ENCODE data around the gene NOL3. TPM values are rescaled to one million over a fixed set of nuclear protein-coding genes. Genes with fewer than 3 reads are reported as not detected.

Gene NOL3
- total and polyA plus RNA-seq, 2 donors (not counting 3 experiments of a cell fraction or from before 2014, with no cell fraction given), result 16.0 to 19.4 TPM

GRCh38 chr16:67164599-67165061 is 5.7 kb upstream of the NOL3 start, which contains the start of gene HSF4:
Gene HSF4 (plus strand): TSS chr16:67164745. CDS start chr16:67164812, 67 bp downstream.
- Histone ChIP-seq H3K36me3 (ENCODE audit: control insufficient read depth in 2 of 2, extremely low read depth in 1 of 2, insufficient read depth in 2 of 2, low read length in 2 of 2) (no peaks in the 10 kb centered on the region), H3K9me1 (replicated peaks; ENCODE audit: control insufficient read depth, extremely low read depth, insufficient read depth, low read length) (no peaks in the 10 kb centered on the region), H4K20me1 (replicated peaks; ENCODE audit: control insufficient read depth, extremely low read depth, insufficient read depth, low read length) (no peaks in the 10 kb centered on the region), H3K4me1 (ENCODE audit: control insufficient read depth, extremely low read depth, insufficient read depth, low read length) (peaks cover 18% of the 10 kb centered on the region), H3K9me3 (replicated peaks; ENCODE audit: control insufficient read depth, insufficient read depth, low read length) (no peaks in the 10 kb centered on the region), H3K9ac (replicated peaks; ENCODE audit: extremely low read depth, insufficient read depth, low read length) (no peak within 1 kb of the TSS), H3K27me3 (ENCODE audit: control insufficient read depth in 2 of 2, insufficient read depth in 2 of 2, low read length in 2 of 2) (peaks cover 36 to 46% of the 10 kb centered on the region in 2 experiments), H3K4me2 (ENCODE audit: insufficient read depth, low read length) (peak within 1 kb of the TSS; percentile 43), H3K4me3 (replicated peaks in 1 of 3; ENCODE audit: insufficient read depth in 1 of 3, low read depth in 1 of 3, low read length in 3 of 3) (peak within 1 kb of the TSS in 1 of 3 experiments; percentile 8), H3K79me2 (ENCODE audit: control insufficient read depth, insufficient read depth, low read length) (no peaks in the 10 kb centered on the region), H3K27ac (ENCODE audit: insufficient read depth, low read depth, low read length) (no peak within 1 kb of the TSS), H2AFZ (ENCODE audit: low read depth, low read length) (no peak within 1 kb of the TSS)
- ChIA-PET CTCF (interaction anchor here (2.4 to 3.4 kb wide), 3 partner anchors 9 to 21 kb away, joined by 6 to 23 read pairs (median 15); no protein-coding TSS in a partner anchor), POLR2A (interaction anchor here (0.8 kb wide), 1 partner anchor 64 kb away, joined by 5 read pairs; no protein-coding TSS in a partner anchor)
- intact Hi-C loops (cut with micrococcal nuclease), result no loop called here
- no peak for FAIRE-seq
- no TSS peak for BruUV-seq (replicated peaks)
- dilution Hi-C loops (cut with MboI; ENCODE audit: extremely low pct_ligation_motif_present, low sequenced_read_pairs), result no loop called here
- TF ChIP-seq JUN (IDR thresholded peaks at IDR 0.05; ENCODE audit: borderline replicate concordance, insufficient read depth, insufficient read length, low read depth), result no peak
- TF ChIP-seq EZH2 (IDR thresholded peaks at IDR 0.05; ENCODE audit: borderline replicate concordance, low read depth, low read length, severe bottlenecking), result no peak
- no peak for TF ChIP-seq GATA2 (IDR thresholded peaks at IDR 0.05; ENCODE audit: insufficient read depth, insufficient read length, low read depth, low read length)
- TF ChIP-seq POLR2A (IDR thresholded peaks at IDR 0.05; ENCODE audit: low read depth, low read length), result no peak
- no peak for DNase-seq (ENCODE audit: low read depth, low spot score)

DNA sequence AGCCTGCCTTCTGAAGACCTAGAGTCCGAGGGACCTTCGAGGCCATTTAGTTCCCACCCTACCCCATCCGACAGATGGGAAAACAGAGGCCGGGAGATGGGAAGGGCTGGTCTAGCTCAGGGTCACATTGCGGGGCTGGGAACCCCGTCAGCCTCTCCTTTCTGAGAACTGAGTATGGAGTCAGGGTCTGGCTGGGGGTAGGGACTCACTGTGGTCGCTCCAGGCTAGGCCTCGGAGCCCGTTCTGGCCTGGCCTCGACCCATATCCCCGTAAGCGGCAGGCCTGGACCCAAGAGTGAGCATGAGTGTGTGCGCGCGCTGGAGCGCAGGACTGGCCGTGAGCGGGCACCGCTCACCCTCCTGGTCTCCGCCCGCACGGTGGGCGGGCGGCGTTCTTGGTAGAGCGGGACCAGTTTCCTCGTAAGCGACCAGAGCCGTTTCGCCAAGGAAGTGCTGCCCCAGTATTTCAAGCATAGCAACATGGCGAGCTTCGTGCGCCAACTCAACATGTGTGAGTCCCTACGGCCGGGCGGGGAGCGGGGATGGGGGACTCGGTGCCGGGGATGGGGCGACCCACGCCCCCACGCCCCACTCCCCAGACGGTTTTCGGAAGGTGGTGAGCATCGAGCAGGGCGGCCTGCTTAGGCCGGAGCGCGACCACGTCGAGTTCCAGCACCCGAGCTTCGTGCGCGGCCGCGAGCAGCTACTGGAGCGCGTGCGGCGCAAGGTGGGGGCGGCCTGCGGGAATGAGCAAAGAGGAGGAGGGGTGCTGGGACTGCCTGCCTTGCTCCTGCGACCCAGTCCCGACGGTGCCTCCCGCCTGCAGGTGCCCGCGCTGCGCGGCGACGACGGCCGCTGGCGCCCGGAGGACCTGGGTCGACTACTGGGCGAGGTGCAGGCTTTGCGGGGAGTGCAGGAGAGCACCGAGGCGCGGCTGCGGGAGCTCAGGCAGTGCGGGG is 4.9 kb upstream of the NOL3 start:
- H3K4me3 ChIP-seq (replicated peaks in 1 of 3; ENCODE audit: insufficient read depth in 1 of 3, low read depth in 1 of 3, low read length in 3 of 3), result no peak overlapping the region
- intact Hi-C loops (cut with micrococcal nuclease), result no loop called here
- H3K9me3 ChIP-seq (replicated peaks; ENCODE audit: control insufficient read depth, insufficient read depth, low read length), result no peaks in the 10 kb centered on the region
- ChIA-PET POLR2A (interaction anchor here (0.6 to 0.8 kb wide), 3 partner anchors 64 to 397 kb away, joined by 3 to 5 read pairs (median 4); partner anchors contain the start of gene CTCF), CTCF (interaction anchor here (1.0 to 3.4 kb wide), 3 partner anchors 8 to 20 kb away, joined by 3 to 23 read pairs (median 6); no protein-coding TSS in a partner anchor)
- TF ChIP-seq EZH2 (IDR thresholded peaks at IDR 0.05; ENCODE audit: borderline replicate concordance, low read depth, low read length, severe bottlenecking), result peak; percentile 69
- TF ChIP-seq FOS (IDR thresholded peaks at IDR 0.05; ENCODE audit: borderline replicate concordance, insufficient read depth, low read length), result no peak
- DNase-seq (ENCODE audit: low read depth, low spot score), result no peak
- peaks cover 19% of the 10 kb centered on the region for H3K4me1 ChIP-seq (ENCODE audit: control insufficient read depth, extremely low read depth, insufficient read depth, low read length)
- no peak overlapping the region for H2AFZ ChIP-seq (ENCODE audit: low read depth, low read length)
- peaks cover 36 to 46% of the 10 kb centered on the region in 2 experiments for H3K27me3 ChIP-seq (ENCODE audit: control insufficient read depth in 2 of 2, insufficient read depth in 2 of 2, low read length in 2 of 2)
- H3K79me2 ChIP-seq (ENCODE audit: control insufficient read depth, insufficient read depth, low read length), result no peaks in the 10 kb centered on the region
- no peak for FAIRE-seq
- H3K36me3 ChIP-seq (ENCODE audit: control insufficient read depth in 2 of 2, extremely low read depth in 1 of 2, insufficient read depth in 2 of 2, low read length in 2 of 2), result no peaks in the 10 kb centered on the region
- H3K4me2 ChIP-seq (ENCODE audit: insufficient read depth, low read length), result no peak overlapping the region
- no peaks in the 10 kb centered on the region for H3K9me1 ChIP-seq (replicated peaks; ENCODE audit: control insufficient read depth, extremely low read depth, insufficient read depth, low read length)
- no peaks in the 10 kb centered on the region for H4K20me1 ChIP-seq (replicated peaks; ENCODE audit: control insufficient read depth, extremely low read depth, insufficient read depth, low read length)
- no peak overlapping the region for H3K9ac ChIP-seq (replicated peaks; ENCODE audit: extremely low read depth, insufficient read depth, low read length)
- H3K27ac ChIP-seq (ENCODE audit: insufficient read depth, low read depth, low read length), result no peak overlapping the region
- BruUV-seq (replicated peaks), result no TSS peak
- dilution Hi-C loops (cut with MboI; ENCODE audit: extremely low pct_ligation_motif_present, low sequenced_read_pairs), result no loop called here
